WERI-Rb-1 (cell line): Measurements from ENCODE around the gene PTPN4.

ENCODE experiments used
- DNase-seq: peaks from one replicate; pipeline ENCODE4 v3.0.0-alpha.2; 2020
- H3K27ac ChIP-seq: fragments of 250-450 bp; sonication (Bioruptor Pico); 2 replicates; pipeline ENCODE4 v1.5.1; 2020; ENCODE audit warnings: mild to moderate bottlenecking, moderate library complexity
- H3K27me3 ChIP-seq: fragments of 250-450 bp; sonication (Bioruptor Pico); 2 replicates; pipeline ENCODE4 v1.5.1; 2021; ENCODE audit warnings: mild to moderate bottlenecking, low read depth, moderate library complexity; ENCODE audit not compliant: insufficient read depth, severe bottlenecking
- H3K36me3 ChIP-seq: fragments of 250-450 bp; sonication (Bioruptor Pico); 2 replicates; pipeline ENCODE4 v1.5.1; 2020; ENCODE audit warnings: mild to moderate bottlenecking, moderate library complexity
- H3K4me3 ChIP-seq: 2 replicates; pipeline ENCODE4 v1.5.1; 2011; ENCODE audit warnings: low read depth, mild to moderate bottlenecking, control low read depth, low read length
- H3K9me3 ChIP-seq: fragments of 250-450 bp; sonication (Bioruptor Pico); 2 replicates; pipeline ENCODE4 v1.5.1; 2021; ENCODE audit warnings: mild to moderate bottlenecking, moderate library complexity; ENCODE audit not compliant: severe bottlenecking
- TF ChIP-seq, protein P1 (sequence below): IDR thresholded peaks from 2 replicates; pipeline ENCODE4 v1.5.1; 2011; ENCODE audit warnings: low read depth, mild to moderate bottlenecking, control low read depth, inconsistent platforms, low read length

PTPN4 gene

DNA sequence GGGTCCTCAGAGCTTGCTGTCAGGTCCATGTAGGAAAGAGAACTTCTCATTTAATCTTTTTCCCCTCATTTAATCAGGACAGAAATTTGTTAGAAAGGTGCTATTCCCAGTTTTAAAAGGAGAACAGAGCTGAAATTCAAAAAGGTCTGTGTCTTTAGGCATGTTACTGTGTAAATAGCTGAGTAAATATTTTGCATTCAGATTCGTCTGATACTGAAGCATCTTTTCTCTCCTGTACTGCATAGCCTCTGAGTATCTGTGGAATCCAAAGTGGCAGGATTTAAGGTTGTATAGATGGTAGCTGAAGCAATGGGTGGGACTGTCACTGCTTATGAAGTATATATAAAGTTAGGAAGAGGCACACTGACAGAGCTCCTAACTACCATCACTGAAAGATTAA, 9.0 kb downstream of the PTPN4 start:
- Histone ChIP-seq H3K36me3 (no peaks in the 10 kb centered on the region; the same call in 1 of the 2 replicates), H3K9me3 (no peaks in the 10 kb centered on the region), H3K27me3 (no peaks in the 10 kb centered on the region), H3K27ac (no peak overlapping the region), H3K4me3 (no peak overlapping the region)
- TF ChIP-seq, protein P1, sequence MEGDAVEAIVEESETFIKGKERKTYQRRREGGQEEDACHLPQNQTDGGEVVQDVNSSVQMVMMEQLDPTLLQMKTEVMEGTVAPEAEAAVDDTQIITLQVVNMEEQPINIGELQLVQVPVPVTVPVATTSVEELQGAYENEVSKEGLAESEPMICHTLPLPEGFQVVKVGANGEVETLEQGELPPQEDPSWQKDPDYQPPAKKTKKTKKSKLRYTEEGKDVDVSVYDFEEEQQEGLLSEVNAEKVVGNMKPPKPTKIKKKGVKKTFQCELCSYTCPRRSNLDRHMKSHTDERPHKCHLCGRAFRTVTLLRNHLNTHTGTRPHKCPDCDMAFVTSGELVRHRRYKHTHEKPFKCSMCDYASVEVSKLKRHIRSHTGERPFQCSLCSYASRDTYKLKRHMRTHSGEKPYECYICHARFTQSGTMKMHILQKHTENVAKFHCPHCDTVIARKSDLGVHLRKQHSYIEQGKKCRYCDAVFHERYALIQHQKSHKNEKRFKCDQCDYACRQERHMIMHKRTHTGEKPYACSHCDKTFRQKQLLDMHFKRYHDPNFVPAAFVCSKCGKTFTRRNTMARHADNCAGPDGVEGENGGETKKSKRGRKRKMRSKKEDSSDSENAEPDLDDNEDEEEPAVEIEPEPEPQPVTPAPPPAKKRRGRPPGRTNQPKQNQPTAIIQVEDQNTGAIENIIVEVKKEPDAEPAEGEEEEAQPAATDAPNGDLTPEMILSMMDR = no peak
- DNase-seq = no peak

DNA sequence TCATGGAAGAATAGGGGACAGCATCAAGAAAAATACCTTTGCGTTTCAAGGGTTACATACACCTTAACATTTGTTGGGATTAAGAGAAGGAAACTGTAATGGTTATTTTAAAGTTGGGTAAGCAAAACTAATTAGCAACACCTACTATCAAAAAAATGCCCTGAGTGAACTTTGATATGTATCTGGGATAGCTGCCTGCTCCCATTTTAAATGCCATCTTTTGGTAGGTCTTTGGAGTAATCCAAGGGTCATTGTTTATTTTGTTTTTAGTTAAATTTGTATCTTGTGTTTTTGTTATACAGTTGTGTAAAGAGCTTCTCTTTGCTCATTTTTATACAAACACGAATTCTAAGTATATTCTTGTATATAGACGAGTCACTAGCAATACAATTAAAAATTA, 9.9 kb downstream of the PTPN4 start:
- no peak overlapping the region for H3K27ac ChIP-seq
- DNase-seq = no peak
- H3K27me3 ChIP-seq = no peaks in the 10 kb centered on the region
- H3K36me3 ChIP-seq = no peaks in the 10 kb centered on the region; the same call in 1 of the 2 replicates
- no peaks in the 10 kb centered on the region for H3K9me3 ChIP-seq
- TF ChIP-seq, protein P1 = no peak
- H3K4me3 ChIP-seq = no peak overlapping the region

DNA sequence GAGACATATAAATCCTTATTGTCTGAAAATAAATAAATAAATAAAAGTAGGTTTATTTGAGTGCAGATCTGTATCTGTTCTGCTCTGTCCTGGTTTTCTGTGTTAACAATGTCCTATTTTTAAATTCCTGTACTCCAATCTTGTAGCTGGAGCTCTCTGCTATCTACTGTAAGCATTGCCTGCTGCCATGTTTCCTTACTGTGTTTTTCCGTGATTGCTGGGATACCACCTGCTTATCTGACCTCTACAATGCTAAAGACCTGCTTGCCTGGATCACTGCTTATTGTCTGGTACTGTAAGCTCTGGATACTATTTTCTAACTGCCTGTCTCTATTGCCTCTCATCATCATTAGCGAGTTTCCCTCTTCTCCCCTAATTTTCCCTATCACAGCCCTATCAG, 11.6 kb downstream of the PTPN4 start:
- no peaks in the 10 kb centered on the region; the same call in 1 of the 2 replicates for H3K36me3 ChIP-seq
- H3K4me3 ChIP-seq = no peak overlapping the region
- DNase-seq = no peak
- no peak overlapping the region for H3K27ac ChIP-seq
- H3K9me3 ChIP-seq = no peaks in the 10 kb centered on the region
- no peaks in the 10 kb centered on the region for H3K27me3 ChIP-seq
- TF ChIP-seq, protein P1 = no peak

DNA sequence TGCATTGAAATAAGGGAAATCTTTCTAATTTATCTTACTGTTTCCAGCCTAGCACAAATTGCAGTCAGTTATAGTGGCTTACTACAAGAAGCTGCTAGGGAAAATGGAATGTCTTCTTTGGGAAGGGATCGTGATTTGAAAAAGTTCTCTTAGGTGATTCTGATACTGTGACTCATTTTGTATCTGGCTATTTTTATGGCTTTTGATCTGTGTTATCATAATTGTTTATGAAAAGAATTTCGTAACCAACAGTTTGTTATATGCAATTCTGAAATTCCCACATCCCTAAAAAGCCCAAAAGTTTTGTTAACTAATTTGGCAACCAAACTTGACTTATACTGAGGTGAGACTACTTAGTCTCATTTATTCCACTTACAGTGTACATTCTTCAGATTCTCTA, 12.4 kb downstream of the PTPN4 start:
- H3K27ac ChIP-seq = no peak overlapping the region
- no peaks in the 10 kb centered on the region; the same call in 1 of the 2 replicates for H3K36me3 ChIP-seq
- TF ChIP-seq, protein P1 = no peak
- H3K27me3 ChIP-seq = no peaks in the 10 kb centered on the region
- H3K9me3 ChIP-seq = no peaks in the 10 kb centered on the region
- DNase-seq = no peak
- H3K4me3 ChIP-seq = no peak overlapping the region

DNA sequence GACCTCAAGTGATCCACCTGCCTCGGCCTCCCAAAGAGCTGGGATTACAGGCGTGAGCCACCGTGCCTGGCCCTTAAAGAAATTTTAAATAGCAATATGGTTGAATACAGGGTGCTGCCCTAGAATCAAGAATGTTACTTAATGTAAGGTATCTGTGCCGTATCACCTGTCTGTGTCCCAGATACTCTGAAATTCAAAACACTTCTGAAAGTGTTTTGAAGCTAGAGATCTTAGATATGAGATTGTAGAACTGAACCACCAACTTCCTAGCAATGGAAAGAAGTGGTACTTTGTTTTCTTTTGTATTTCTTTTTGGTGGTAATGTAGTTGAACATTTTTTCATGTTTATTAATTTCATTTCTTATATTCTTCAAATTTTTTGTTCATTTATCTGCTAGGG, 13.0 kb downstream of the PTPN4 start:
- Histone ChIP-seq H3K36me3 (no peaks in the 10 kb centered on the region), H3K27ac (no peak overlapping the region), H3K9me3 (no peaks in the 10 kb centered on the region), H3K4me3 (no peak overlapping the region), H3K27me3 (no peaks in the 10 kb centered on the region)
- TF ChIP-seq, protein P1 = no peak
- DNase-seq = no peak

DNA sequence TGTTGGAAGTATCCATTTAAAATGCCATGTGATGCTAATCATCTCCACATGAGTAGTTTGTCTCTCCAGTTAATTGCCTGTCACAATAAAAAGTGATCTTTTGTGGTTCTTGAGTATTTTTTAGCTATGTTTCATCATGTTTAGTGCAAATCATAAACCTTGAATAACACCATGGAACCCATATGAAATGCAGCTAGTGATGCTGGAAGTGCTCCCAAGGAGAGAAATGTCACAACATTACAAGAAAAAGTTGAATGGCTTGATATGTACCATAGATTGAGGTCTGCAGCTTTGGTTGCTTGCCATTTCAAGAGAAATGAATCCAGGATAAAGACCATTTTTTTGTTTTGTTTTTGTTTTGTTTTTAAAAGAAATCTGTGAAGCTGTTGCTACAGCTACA, 14.3 kb downstream of the PTPN4 start:
- Histone ChIP-seq H3K27me3 (no peaks in the 10 kb centered on the region), H3K36me3 (no peaks in the 10 kb centered on the region), H3K4me3 (no peak overlapping the region), H3K27ac (no peak overlapping the region), H3K9me3 (no peaks in the 10 kb centered on the region)
- TF ChIP-seq, protein P1 = no peak
- no peak for DNase-seq
